Measurements from ENCODE around the gene GDPD2. TPM values are rescaled to one million over a fixed set of nuclear protein-coding genes. Genes with fewer than 3 reads are reported as not detected.
"Not testable (repeated sequence)": the region's sequence is repeated elsewhere in the genome, so short reads cannot be mapped to it uniquely, and the experiment has no call there.

GDPD2 gene, protein sequence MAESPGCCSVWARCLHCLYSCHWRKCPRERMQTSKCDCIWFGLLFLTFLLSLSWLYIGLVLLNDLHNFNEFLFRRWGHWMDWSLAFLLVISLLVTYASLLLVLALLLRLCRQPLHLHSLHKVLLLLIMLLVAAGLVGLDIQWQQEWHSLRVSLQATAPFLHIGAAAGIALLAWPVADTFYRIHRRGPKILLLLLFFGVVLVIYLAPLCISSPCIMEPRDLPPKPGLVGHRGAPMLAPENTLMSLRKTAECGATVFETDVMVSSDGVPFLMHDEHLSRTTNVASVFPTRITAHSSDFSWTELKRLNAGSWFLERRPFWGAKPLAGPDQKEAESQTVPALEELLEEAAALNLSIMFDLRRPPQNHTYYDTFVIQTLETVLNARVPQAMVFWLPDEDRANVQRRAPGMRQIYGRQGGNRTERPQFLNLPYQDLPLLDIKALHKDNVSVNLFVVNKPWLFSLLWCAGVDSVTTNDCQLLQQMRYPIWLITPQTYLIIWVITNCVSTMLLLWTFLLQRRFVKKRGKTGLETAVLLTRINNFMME
- not detected for total RNA-seq

DNA sequence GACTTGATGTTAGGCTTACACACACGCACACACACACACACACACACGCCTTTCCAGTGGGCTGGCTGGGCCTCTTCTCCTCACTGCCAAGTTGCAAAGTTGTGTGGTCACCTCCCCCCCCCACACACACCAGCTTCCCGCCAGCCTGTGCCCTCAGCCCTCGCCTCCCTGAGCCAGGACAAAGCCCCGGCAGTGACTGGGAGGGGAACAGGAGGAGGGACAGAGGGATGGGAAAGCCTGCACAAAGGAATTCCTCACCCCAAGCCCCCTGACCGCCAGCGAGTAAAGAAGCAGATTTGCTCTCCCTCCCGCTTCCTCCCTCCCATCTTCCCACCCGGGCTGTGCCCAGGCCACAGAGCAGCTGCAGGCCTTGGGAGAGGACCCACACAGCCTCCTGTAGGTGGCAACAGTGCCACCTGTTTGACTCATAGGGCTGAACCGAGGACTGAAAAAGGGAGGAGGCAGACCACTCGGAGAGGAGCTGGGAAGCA is at the start of gene GDPD2:
Gene GDPD2, plus strand, starts transcription at position 464 of the 491 bp plus-strand sequence. CDS start 1,671 bp downstream, outside the sequence.
- ChIA-PET CTCF (interaction anchor here (0.9 kb wide), 1 partner anchor 11 kb away, joined by 3 read pairs; no protein-coding TSS in a partner anchor), POLR2A (no interaction called here)

DNA sequence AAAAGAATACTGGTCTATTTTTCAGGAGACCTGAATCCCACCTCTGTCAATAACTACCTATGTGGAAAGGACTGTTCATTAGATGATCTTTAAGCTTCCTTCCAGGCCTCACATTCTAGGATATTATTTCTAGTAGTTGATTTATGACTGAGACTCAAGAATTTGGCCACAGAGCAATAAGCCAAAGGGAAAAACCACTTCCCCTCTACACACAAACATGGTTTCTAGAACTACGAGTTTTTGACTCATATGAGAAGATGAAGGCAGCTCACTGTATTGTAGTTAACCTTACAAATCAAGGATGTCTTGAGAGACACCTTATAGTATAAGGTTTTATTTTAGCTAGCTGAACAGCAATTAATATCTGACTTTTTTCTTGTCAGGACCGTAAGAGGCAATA is 36.9 kb upstream of the GDPD2 start:
- POLR2A ChIA-PET, result no interaction called here
- CTCF ChIA-PET, result no interaction called here

DNA sequence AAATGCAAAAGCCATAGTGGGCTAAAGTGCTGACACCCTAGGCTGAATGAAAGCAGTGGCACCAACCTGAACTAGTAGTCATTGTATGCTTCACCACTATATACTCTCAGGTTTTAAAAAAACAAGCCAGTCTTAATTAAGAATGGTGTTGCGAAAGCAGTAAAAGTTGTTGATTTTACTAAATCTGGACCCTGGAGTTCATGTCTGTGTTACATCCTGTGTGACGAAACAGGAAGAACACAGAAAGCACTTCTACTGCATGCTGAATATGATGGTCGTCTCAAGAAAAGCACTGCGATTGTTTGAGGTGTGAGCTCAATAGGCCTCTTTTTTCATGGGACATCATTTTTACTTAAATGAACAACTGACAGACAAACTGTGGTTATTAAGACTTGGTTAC is 24.2 kb upstream of the GDPD2 start:
- ChIA-PET POLR2A (no interaction called here), CTCF (no interaction called here)

DNA sequence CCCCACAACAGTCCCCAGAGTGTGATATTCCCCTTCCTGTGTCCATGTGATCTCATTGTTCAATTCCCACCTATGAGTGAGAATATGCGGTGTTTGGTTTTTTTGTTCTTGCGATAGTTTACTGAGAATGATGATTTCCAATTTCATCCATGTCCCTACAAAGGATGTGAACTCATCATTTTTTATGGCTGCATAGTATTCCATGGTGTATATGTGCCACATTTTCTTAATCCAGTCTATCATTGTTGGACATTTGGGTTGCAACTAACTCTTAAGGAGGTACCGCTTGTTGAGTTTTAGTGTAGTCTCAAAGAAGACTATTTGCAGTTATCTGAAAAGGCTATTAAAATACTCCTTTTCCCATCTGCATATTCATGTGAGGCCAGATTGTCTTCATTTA is 22.9 kb upstream of the GDPD2 start:
- CTCF ChIA-PET, result not testable (repeated sequence)

DNA sequence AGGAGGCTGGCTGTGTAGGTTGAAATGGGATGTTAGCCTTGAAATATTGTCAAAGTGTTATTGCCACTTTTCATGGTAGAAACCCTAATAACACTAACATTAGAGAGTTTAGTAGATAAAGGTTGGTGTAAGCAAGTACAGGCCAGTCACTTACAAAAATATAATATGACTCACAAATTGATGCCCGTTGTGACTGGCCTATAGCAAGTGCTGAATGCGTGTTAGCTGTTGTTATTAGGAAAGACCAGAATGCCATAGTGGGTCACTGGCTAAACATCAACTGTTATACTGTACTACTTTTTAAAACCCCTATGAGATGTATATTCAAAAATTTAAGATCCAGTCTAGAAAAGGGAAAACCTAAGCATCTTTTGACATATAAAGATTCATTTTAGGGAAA is 20.4 kb upstream of the GDPD2 start:
- ChIA-PET POLR2A (no interaction called here), CTCF (no interaction called here)

More for the DNA sequence above, 22.9 kb upstream of the GDPD2 start:
- POLR2A ChIA-PET, result not testable (repeated sequence)

DNA sequence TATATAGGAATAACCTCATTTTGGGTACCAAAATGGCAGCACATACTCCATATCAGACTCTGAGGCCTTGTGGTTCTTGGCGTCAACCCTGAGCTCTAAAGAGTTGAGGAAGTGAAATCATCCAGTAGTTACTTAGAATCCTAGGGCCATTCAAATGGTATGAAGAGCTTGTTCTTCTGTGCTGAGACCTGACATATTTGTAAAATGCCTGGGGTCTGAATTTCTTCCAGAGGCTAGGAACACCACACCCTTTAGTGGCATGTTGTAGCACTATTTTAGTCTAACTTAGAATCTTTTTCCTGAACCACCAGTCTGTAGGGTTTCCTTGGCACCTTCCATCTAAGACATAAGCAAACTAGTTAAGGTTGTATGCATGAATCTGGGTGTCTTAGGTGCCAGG is 18.1 kb upstream of the GDPD2 start:
- CTCF ChIA-PET, result no interaction called here

DNA sequence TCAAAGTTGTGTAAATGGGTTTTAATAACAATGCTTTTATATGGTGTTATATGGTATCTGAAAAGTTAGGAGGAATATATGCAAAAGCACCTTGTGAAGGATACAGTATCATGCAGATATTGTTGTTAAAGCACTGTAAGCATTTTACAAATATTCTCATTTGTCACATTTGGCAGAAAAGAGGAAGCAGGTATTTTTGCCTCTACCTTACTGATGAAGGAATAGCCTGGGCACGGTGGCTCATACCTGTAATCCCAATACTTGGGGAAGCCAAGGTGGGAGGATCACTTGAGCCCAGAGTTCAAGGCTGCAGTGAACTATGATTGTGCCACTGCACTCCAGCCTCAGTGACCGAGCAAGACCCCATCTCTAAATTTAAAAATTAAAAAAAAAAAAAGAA is 12.2 kb upstream of the GDPD2 start:
- POLR2A ChIA-PET, result no interaction called here
- CTCF ChIA-PET, result no interaction called here

More for the DNA sequence above, 18.1 kb upstream of the GDPD2 start:
- POLR2A ChIA-PET, result no interaction called here

DNA sequence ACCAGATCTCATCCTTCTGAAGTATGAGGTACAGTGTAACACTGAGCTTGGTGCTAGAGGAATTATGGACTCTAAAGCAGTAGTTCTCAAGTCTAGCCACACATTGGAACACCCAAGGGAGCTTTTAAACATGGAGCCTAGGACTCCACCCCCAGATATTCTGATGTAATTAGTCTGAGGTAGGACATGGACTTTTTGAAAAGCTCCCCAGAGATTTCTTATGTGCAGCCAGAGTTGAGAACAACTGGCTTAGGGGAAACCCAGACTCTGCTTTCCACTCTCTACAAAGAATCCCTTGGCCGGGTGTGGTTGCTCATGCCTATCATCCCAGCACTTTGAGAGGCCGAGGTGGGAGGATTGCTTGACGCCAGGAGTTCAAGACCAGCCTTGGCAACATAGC is 11.6 kb upstream of the GDPD2 start:
- POLR2A ChIA-PET, result no interaction called here
- CTCF ChIA-PET, result no interaction called here

DNA sequence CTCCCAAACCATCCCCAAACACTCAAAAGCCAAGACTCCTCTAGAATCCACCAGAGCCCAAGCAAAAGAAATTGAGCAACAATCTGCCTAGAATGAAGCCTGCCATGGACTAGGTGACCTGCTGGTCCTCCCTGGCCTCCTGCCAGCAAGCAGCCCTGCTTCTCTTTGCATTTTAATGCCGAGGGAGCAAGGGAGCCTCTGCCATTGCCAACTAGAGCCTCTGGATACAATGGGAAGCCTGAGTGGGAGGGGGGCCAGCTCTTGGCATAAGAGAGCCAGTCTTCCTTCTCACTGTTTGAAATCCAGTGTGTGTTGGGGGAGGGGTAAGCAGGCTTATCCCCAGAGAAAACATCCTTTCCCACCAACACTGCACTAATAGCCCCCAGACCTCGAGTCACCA is 1.5 kb upstream of the GDPD2 start:
- ChIA-PET CTCF (no interaction called here), POLR2A (no interaction called here)

DNA sequence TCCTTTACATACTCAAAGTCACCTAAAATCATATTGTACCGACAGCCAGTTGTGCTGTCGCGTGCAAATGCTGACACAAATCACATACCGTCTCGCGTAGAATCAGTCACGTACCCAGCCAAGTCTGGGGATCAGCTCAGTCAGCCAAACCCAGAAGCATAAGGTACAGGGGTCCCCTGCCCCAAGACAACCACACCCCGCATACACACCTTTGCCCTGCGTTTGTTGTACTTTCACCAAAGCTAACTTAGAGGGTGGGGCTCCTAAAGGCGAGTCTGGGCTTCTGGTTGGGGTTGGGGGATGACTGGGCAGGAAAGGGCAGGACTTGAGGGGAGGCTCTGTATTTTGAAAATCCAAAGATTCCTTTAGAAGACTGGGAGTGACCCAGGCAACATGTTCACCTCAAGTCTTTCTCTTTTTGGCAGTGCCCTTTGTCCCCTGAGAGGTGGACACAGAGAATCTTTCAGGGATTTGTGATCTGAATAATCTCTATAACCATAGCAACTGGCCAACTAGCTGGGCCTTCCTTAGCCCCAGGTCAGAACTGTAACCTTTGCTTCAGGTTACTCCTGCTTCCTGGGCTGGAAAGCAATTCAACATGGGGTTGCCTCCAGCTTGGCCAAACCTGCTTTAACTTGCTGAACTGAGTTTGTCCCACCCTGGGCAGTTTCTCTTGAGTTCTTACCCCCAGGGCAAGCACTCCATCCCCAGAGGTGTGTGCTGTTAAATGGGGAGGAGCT is 992 bp downstream of the GDPD2 start:
- CTCF ChIA-PET, result no interaction called here
- POLR2A ChIA-PET, result no interaction called here

DNA sequence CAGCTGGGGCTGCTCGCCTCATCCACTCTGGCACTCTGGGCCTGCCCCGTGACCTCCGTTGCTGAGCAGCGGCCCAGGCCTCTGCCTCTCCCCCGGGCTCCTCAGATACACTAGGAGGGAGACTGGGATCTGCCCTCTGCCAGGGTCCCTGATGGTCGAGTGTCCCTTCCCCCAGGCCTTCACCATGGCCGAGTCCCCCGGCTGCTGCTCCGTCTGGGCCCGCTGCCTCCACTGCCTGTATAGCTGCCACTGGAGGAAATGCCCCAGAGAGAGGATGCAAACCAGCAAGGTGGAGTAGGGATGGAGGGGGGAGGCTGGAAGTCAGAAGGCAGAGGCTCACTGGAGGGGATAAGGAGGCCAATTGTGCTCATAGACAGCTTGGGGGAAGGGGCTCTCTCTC is 1.7 kb downstream of the GDPD2 start:
- ChIA-PET POLR2A (interaction anchor here (0.8 kb wide), 1 partner anchor 153 kb away, joined by 6 read pairs; no protein-coding TSS in a partner anchor), CTCF (interaction anchor here (0.5 kb wide), 1 partner anchor 1341 kb away, joined by 3 read pairs; no protein-coding TSS in a partner anchor)

DNA sequence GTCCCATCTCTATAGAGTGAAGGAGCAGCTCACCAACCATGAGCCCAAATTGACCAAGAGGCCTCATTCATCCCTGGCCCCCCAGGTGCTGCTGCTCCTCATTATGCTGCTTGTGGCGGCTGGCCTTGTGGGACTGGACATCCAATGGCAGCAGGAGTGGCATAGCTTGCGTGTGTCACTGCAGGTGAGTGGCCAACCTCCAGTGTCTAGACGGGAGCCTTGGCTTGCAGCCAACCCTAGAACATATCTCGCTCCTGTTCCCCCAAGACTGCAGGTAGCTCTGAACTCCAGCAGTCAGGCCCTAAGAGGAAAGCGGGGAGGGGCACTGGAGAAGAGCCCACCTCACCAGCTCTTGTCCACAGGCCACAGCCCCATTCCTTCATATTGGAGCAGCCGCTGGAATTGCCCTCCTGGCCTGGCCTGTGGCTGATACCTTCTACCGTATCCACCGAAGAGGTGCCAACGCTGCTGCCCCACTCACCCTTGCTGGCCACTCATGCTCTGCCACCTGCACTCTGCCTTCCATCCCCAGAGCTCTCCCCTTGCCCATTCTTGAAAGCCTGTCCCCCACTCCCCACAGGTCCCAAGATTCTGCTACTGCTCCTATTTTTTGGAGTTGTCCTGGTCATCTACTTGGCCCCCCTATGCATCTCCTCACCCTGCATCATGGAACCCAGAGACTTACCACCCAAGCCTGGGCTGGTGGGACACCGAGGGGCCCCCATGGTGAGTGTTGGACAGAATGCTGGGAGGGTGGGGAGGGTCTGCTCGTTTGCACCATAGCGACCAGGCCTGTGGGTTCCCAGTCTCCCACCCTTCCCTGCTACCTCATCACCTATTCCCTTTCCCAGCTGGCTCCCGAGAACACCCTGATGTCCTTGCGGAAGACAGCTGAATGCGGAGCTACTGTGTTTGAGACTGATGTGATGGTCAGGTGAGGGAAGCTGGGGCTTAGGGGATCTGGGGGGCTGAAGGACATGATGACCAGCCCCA is 3.5 kb downstream of the GDPD2 start:
- POLR2A ChIA-PET, result no interaction called here

DNA sequence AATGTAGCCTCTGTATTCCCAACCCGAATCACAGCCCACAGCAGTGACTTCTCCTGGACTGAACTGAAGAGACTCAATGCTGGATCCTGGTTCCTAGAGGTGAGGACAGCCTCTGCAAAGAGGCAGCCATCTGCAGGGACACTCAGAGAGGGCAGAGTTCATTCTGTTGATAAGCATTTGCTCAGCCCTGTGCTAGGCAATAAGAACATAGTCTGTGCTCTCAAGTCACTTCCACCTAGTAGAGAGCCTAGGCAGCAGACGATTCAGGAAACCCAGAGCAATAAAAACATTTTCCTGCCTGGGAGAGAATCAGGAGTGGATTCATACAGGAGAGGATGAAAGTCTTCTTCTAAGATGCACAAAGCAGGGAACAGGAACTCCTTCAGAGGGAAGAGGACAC is 4.3 kb downstream of the GDPD2 start:
- CTCF ChIA-PET, result no interaction called here
- POLR2A ChIA-PET, result no interaction called here

More for the DNA sequence above, 3.5 kb downstream of the GDPD2 start:
- CTCF ChIA-PET, result no interaction called here

DNA sequence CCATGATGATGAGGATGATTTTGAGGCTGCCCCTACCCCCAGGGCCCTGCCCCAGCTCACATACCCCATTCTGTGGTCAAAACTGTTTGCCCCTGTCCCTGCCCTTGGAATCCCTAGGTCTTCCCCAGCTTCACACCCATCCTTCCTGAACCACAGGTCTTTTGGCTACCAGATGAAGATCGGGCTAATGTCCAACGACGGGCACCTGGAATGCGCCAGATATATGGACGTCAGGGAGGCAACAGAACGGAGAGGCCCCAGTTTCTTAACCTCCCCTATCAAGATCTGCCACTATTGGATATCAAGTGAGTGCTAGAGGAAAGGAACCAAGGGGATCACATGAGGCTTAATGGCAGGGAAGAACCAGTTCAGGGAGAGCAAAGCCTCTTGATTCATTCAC is 6.6 kb downstream of the GDPD2 start:
- CTCF ChIA-PET, result no interaction called here

DNA sequence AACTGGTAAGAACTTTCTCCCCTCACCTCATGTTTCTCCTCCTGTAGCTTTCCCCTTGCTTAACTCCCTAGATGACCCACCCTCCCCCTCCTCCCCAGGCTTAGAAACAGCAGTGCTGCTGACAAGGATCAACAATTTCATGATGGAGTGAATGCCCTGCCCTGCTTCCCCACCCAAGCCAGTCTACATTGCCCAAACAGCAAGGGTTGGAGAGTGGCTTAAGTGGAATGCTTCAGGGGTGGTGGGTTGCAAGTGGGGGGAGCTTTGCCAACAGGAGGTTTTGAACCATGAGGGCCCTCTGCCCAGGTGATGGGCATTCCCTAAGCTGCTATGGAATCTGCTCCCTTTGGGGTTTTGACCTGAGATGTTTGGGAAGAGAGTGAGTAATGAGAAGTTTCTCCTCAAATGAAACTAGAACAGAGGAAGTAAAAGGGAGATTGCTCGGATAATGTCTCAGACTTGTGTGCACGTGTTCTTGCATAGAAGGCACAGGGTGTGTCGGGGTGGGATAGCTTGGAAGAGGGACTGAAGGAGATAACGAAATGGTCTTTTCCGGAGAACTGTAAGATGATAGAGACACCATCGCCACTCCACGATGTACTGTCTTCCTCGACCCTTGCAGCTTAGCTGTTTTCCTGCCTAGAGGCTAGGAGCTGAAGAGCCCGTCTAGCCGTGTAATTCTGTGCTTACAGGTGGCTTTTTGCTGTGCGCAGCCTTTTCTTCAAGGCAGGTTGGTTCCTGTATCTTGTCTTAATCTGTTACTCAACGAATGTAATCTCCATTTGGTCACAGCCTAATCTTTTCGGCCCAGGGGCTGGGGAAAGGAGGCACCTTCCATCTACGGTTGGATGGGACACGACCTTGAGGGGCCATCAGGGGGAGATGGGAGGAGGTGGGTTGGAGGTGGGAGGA is 10.1 kb downstream of the GDPD2 start:
- ChIA-PET CTCF (interaction anchor here (1.2 kb wide), 1 partner anchor 10 kb away, joined by 3 read pairs; the partner anchor contains the start of gene GDPD2), POLR2A (interaction anchor here (0.9 kb wide), 1 partner anchor 22 kb away, joined by 3 read pairs; no protein-coding TSS in a partner anchor)

More for the DNA sequence above, 6.6 kb downstream of the GDPD2 start:
- POLR2A ChIA-PET, result no interaction called here

DNA sequence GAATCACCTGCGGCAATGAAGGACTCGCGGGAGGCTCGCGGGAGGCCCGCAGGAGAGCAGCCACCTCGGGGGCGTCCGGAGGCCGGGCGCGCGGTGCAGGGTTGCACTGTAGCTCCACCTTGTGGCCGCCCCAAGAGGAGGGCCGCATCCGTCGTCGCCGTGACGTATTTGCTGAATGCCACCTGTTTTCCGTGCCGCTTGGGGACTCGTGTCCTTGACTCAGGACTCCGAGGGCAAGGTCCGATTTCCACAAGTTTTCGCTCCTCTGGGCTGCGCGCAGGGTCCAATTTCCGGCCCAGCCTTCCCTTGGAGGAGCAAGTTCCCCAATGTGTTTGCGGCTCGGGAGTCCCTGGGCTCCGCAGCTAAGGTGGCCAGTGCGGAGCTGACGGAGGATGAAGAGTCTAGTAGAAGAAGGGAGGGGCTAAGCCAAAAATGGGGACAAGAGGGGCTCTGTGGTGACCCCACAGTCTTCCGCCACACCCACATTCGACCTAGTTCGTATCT is 10.8 kb downstream of the GDPD2 start:
- ChIA-PET POLR2A (interaction anchor here (0.9 kb wide), 1 partner anchor 21 kb away, joined by 3 read pairs; no protein-coding TSS in a partner anchor), CTCF (interaction anchor here (1.2 kb wide), 1 partner anchor 11 kb away, joined by 3 read pairs; the partner anchor contains the start of gene GDPD2)

DNA sequence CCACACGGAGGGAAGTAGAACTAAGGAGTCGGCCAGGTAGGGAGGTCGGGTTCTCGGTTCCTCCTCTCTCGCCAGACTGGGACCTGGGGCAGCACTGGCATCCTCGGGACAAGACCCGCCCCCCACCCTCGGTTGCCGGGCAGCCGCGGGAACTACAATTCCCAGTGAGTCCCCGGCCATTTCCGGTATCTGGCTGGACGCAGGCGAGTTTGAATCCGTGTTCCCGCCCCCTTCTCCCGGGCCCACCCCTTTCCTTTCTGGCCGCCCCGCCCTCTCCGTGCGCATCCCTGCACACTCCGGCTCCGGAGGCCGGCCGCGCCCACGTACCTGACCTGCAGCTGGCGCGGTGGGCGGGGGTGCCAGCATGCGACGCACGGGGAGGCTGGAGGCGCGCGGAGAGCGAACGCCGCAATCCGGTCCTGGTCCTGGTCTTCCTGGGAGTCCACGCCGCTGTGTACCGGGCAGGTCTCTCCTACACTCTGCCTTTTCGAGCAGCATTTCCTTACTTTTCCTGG is 11.3 kb downstream of the GDPD2 start:
- ChIA-PET CTCF (interaction anchor here (1.2 to 1.7 kb wide), 2 partner anchors 11 to 120 kb away, joined by 3 to 4 read pairs; partner anchors contain the start of gene GDPD2), POLR2A (interaction anchor here (0.9 kb wide), 1 partner anchor 21 kb away, joined by 3 read pairs; no protein-coding TSS in a partner anchor)

All from activated CD8-positive, alpha-beta memory T cell treated with anti-CD3 and anti-CD28 coated beads for 36 hours (primary cell).